Measurements from ENCODE around the gene BRD9.

The BRD9 gene

DNA sequence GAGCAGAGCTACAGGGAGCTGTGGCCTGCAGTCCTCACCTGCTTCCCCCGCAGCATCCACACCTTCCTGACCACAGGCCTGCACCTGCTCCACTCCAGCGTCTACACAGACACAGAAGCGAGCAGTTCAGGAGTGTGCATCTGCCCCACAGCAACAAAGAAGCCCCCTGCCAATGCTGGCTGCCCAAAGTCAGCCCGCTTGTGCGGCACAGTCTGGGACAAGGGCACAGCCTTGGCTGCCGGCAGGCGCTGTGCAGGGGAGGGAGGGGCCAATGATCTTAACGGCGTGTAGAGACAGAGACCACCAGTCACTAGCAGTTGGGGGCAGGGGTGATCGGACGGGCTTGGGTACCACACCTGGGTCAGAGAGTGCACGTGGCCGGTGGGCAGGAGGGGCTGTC lies 6.6 kb downstream of the BRD9 start:
- TF ChIP-seq, protein P1, sequence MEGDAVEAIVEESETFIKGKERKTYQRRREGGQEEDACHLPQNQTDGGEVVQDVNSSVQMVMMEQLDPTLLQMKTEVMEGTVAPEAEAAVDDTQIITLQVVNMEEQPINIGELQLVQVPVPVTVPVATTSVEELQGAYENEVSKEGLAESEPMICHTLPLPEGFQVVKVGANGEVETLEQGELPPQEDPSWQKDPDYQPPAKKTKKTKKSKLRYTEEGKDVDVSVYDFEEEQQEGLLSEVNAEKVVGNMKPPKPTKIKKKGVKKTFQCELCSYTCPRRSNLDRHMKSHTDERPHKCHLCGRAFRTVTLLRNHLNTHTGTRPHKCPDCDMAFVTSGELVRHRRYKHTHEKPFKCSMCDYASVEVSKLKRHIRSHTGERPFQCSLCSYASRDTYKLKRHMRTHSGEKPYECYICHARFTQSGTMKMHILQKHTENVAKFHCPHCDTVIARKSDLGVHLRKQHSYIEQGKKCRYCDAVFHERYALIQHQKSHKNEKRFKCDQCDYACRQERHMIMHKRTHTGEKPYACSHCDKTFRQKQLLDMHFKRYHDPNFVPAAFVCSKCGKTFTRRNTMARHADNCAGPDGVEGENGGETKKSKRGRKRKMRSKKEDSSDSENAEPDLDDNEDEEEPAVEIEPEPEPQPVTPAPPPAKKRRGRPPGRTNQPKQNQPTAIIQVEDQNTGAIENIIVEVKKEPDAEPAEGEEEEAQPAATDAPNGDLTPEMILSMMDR (IDR thresholded peaks at IDR 0.05; ENCODE audit: borderline replicate concordance, insufficient read depth, low read depth, low read length), result no peak
- H3K4me3 ChIP-seq (ENCODE audit: low read depth, low read length), result no peak overlapping the region

DNA sequence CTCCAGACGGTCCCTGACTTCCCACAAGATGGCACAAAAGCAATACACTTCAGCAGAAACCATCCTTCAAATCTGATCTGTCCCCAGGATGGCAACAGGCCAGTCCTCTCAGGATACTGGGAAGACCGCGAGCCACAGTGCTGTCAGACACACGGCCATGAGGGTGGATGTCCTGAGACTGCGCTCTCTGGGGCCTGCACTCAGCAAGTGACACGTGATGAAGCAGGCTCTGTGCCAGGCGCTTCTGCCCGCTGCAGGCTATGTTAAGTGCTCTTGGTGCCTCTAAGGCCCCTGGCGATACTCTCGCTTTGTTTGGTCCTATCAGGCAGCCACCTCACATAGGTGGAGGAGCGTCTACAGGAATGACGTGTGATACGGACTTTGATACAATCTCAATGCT lies 7.1 kb downstream of the BRD9 start:
- TF ChIP-seq, protein P1 (IDR thresholded peaks at IDR 0.05; ENCODE audit: borderline replicate concordance, insufficient read depth, low read depth, low read length), result no peak
- no peak overlapping the region for H3K4me3 ChIP-seq (ENCODE audit: low read depth, low read length)

DNA sequence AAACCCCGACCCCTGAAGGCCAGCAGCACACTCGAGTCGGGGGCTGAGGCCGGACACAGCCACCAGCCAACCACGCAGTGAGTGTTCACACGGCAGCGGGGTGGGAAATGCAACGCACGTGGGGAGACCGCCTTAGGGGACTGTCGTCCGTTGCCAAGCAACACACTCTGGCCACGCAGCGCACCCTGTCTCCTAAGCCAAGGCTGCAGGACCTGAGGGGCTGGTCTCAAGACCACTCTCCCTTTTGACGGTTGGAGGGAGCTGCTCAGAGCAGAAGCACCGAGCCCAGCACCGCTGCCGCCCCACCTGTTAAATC lies 7.5 kb downstream of the BRD9 start:
- TF ChIP-seq, protein P1 (IDR thresholded peaks at IDR 0.05; ENCODE audit: borderline replicate concordance, insufficient read depth, low read depth, low read length), result no peak
- no peak overlapping the region for H3K4me3 ChIP-seq (ENCODE audit: low read depth, low read length)

DNA sequence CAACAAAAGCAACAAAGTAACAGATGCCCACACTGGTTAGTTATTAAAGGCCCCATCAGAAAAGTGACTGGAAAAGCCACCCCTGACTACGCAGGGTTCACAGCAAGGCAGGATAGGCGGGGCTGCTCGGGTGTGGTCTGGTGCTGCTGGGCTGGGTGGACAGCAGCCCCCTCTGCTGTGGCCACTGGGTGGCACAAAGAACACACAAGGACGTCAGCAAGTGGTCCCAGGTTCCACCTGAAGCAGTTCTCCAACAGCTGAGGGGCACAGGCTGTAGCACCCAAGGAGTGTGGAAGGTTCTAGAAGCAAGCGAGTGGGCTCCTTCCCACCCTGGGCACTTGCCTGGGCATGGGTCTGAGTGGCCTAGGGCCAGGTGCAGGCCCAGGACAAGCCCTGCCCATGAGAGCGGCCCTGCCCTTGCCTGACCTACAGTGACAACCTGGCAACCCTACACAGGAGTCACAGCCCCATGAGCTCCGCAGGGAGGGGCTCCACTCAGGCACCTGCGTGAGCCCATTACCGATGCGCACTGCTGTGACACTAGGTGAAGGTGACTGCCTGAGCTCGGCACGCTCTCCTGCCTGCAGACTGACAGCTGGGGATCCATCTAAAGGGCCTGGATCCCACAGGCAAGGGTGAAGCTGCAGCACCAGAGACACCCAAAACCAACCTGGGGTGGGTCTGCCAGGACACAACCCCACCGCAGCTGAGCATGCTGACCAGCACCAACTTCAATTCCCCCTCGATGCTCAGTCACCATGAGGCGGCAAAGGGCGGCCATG lies 8.1 kb downstream of the BRD9 start:
- TF ChIP-seq, protein P1 (IDR thresholded peaks at IDR 0.05; ENCODE audit: borderline replicate concordance, insufficient read depth, low read depth, low read length), result no peak
- no peak overlapping the region for H3K4me3 ChIP-seq (ENCODE audit: low read depth, low read length)

DNA sequence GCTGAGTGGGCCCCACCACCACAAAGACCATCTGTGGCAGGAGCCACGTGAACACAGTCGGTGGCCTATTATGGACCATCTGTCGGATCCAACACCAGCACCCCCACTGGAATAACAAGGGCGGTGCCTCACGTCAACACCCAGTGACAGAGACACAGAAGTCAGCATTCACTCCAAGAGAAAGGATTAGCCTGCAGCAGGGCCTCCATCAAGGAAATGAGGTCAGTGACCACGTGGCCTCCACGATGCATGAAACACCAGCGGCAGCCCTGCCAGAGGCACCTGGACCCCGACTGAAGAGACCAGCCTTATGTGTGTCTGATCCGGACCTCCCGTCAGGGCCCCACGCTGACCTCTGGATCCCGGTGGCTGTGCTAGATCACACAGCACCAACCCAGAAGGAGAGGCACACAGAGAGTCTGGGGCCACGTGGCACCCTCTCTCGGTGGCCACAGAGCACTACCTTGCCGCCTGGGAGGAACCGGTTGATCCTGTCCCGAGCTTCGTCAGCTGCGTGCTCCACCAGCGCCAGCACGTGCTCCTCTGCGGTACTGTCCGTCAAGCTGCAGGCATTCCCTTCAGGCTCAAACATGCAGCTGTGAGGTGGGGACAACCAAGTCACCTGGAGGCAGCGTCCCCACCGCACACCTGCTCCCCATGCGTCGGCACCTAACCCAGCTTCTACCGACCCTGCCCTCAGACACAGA lies 9.0 kb downstream of the BRD9 start:
- H3K4me3 ChIP-seq (ENCODE audit: low read depth, low read length), result no peak overlapping the region
- TF ChIP-seq, protein P1 (IDR thresholded peaks at IDR 0.05; ENCODE audit: borderline replicate concordance, insufficient read depth, low read depth, low read length), result no peak

DNA sequence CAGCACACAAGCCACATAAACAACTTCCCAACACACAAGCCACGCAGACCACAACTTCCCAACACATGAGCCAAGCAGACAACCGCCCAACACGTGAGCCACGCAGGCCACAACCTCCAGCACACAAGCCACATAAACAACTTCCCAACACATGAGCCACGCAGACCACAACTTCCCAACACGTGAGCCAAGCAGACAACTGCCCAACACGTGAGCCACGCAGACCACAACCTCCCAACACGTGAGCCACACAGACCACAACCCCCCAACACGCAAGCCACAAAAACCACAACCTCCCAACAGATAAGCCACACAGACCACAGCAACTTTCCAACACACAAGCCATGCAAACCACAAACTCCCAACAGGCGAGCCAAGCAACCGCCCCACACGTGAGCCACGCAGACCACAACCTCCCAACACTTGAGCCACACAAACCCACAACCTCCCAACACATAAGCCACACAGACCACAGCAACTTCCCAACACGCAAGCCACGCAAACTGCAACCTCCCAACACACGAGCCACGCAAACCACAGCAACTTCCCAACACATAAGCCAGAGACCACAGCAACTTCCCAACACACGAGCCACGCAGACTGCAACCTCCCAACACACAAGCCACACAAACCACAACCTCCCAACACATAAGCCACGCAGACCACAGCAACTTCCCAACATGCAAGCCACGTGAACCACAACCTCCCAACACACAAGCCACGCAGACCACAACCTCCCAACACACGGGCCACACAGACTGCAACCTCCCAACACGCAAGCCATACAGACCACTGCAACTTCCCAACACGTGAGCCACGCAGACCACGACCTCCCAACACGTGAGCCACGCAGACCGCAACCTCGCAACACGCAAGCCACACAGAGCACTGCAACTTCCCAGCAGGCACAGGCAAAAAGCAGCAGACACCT lies 10.1 kb downstream of the BRD9 start:
- TF ChIP-seq, protein P1 (IDR thresholded peaks at IDR 0.05; ENCODE audit: borderline replicate concordance, insufficient read depth, low read depth, low read length), result no peak
- H3K4me3 ChIP-seq (ENCODE audit: low read depth, low read length), result no peak overlapping the region

Data from GM12875 (cell line).